Measurements from ENCODE around the gene ASTN1.

Gene ASTN1

DNA sequence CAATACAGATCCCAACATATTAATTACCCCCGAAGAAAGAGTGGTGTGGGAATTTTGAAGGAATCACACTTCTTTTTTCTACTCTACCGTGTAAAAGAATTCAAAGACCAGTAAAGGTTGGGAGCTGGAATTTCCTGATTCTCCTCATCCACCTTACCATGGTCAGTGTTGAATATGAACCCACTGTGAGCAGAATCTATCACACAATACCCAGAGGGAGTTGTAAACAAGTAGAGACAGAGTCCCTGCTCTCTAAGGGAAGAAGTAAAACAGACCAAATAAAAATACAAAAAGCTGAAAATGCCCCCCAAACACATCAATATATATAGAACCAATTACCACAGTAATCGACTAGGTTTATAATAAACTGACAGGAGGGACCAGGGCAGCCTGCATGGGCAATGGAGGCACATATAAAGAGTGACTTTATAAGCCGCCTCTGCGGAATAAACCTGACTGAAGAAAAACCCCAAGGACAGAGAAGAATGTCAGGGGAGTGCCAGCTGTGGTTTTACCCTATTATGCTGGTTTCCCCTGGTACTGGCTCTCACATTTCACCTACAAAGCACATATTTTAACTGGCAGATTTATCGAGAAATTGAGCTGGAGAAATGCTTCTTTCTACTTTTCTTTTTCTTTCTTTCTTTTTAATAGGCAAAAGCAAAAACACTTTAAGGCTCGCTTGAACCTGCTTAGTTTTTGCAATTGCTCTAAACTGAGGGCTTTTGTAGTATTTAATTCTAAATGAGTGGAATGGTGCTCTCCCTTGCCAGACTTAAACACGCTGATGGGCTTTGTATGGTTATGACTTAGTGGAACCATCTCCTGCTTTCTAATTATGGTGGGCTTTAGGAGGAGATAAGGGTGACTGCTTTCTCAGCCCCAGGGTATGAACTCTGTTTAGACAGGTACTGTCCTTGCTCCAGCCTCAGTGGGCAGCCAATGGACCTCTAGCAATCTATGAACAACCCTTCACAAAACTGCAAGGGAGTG lies 244.8 kb downstream of the ASTN1 start:
- no peak for DNase-seq

GRCh38 chr1:176905648-176906047 lies 258.9 kb downstream of the ASTN1 start:
- no peak for DNase-seq

GRCh38 chr1:176904057-176904751 lies 260.3 kb downstream of the ASTN1 start:
- DNase-seq = no peak

DNA sequence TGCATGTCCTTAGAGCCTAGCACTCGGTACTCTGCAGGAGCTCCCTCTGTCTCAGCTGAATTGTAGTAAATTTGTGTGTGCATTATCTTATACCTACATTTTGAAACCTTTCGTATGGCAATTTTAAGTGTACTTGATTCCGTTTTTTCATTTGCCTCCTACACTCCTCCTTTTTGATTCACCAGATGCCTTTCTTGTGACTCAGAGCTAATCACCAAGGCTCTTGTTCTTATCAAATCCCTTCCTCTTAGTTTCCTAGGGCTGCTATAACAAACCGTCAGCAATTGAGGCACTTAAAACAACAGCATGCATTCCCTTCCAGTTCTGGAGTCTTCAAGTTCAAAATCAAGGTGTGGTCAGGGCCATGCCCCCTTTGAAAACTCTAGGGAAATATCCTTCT lies 261.0 kb downstream of the ASTN1 start:
- DNase-seq = no peak

DNA sequence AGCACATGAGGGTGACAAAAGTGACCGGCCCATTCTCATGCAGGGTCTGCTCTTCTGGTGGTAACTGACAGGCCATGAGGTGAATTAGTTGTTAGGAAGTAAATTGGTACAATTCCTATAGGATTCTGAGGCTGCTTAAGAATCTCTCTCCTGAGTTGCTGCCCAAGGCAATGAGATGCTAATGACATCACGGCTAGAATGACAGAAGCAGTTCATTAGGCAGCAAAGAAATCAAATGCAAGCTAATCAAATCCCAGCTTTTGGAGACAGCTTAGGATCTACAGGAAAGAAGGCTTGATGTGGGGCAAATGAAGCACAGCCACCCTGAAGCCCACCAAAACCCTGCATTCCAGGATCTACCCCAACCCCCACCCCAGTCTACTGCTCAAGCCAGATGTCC lies 265.2 kb downstream of the ASTN1 start:
- DNase-seq = no peak

DNA sequence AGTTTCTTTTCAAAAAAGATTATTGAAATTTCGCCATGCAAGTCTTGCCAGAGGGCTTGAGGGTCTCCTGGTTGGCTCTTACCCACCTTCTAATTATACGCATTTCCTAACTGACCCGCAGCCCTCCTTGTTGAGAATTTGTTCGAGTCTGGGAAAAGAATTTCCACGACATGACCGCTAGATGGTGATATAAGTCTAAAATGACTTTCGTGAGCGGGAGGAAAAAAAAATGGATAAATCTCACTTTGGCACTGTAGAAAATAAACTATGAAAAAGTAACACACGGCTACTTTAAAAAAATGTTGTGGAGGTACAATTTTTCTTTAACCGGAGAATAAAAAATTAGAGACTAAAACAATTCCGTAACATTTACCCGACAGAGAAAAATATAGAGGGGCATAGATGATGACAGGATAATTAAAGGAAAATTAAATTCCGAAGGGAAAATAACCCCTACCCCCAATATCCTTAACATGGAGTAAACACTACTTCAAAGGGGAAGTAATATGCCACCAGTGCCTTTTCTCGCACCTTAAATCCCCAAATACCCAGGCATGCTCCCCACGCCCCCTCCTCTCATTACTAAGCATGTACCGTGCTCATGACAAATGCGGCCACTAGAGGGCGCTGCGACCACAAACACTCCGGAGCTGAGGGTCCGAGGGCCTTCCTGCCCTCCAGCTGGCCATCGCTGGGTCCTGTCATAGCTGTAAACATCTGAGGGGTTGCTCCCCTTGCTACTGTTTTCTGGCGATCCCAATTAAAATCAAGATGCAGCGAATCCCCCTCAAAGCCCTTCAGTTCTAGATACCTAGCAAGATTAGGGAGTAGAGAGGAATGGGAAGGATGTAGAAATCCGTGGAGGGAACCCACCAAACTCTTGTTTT lies 266.9 kb downstream of the ASTN1 start:
- peak; percentile 78 for DNase-seq

GRCh38 chr1:176896216-176896615 lies 268.3 kb downstream of the ASTN1 start:
- no peak for DNase-seq

DNA sequence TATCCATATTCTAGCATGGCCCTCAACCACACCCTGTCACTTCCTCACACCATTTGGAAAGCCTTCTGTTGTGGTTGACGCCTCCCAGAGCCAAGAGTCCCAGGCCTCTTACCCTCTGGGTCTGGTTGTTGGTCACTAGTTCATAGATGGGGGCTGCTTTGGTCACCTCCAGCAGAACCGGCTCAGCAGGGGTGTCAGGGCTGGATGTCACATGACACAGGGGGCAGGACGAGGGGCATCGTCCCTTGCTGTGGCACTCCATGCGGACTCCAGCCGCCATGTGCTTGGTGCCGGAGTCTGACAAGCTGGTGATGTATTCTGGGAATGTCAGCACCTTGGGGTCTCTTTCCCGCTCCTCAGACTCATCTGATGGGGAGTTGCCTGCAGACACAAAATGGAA lies 270.1 kb downstream of the ASTN1 start:
- no peak for DNase-seq

DNA sequence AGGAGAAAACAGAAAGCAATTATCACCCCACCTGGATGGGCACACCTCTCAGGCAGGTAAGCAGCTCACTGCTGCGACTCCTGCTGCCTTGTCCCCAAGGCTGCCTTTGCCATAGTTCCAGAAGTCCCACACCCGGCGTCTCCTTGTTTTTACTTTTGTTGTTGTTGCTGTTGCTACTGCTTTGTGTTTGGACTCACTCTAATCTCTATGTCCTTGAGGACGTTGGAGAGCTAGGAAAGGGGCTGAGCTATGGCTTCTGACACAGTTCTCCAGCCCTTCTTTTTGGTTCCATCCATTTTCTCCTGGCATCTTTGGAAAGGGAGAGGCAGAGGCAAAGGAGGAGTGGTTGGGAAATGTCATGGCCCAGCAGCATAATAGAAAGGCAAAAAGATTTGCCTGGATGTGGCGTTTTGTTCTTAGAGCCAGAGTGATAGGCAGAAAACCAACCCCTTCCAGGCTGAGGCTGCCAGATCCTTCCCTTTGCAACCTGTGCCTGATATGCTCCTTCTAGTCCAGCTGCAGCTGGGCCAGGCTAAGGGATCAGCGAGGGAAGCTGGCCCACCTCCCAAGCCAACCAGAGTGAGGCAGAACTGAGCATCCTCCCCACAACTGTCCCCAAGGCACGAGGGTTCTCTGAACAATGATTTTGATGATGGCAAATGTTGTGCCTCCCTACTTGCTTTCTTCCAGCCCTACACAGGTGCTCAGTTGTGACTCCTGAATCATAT lies 270.7 kb downstream of the ASTN1 start:
- DNase-seq = no peak

GRCh38 chr1:176888471-176889032 lies 276.0 kb downstream of the ASTN1 start:
- no peak for DNase-seq

- no peak for DNase-seq
These were observed 278.8 kb downstream of the ASTN1 start for GRCh38 chr1:176885751-176886150.

GRCh38 chr1:176885341-176885740 lies 279.2 kb downstream of the ASTN1 start:
- DNase-seq = no peak

GRCh38 chr1:176884911-176885310 lies 279.6 kb downstream of the ASTN1 start:
- no peak for DNase-seq

DNA sequence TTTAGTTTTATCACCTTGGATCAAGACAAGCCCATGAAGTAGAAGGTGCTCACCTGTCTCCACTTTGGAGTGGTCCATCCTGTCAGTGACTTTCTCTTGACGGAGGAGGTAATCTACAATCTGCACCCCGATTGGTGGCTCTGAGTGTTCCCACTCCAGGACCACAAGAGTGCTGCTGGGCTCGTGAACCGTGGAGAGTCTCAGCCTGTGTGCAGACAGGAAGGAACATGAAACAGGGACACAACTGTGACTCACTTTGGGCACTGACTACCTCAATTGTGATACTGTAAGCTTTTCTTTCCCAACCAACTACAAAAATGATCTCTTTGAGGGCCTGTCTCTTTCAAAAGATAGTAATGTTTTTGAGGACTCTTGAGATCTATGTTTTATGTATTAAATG lies 280.2 kb downstream of the ASTN1 start:
- DNase-seq = no peak

GRCh38 chr1:176880955-176881595 lies 283.4 kb downstream of the ASTN1 start:
- peak; percentile 65 for DNase-seq

DNA sequence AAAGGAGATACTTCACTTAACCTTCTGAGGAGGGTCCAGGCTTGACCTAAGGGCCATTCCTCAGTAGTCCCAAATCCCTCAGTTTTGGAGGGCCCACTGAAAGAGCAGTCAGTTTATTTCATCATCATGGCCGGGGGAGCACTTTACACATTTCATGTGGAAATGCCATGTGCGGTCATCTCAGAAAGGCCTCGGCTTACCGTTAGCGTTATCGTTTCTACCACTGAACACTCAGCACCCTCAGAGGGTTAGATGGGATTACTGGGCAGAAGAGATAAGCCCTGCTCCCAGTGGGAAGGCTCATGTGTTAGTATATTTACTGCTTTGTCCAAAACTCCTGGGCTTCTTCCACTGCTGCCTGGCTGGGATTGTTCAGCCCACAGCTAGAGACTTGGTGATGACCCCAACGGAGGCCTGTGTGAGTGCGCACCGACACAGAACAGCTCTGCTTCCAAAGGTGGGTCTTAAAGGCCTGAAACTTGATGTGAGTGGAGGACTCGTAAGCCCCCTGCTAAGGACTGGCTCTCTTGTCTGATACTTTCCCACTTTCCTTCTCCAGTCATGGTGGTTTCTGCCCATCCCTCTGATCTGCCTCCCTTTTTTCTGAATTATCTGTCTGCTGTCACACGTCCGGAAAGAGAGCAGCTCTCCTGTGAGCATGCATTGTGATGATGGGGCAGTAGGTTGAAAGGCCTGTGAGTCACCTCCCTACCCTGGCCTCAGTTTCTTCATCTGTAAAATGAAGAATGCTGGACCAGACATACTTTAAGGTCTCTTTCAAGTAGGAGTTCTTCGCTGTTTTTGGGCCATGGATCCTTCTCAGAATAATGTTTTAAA lies 284.5 kb downstream of the ASTN1 start:
- DNase-seq = no peak

DNA sequence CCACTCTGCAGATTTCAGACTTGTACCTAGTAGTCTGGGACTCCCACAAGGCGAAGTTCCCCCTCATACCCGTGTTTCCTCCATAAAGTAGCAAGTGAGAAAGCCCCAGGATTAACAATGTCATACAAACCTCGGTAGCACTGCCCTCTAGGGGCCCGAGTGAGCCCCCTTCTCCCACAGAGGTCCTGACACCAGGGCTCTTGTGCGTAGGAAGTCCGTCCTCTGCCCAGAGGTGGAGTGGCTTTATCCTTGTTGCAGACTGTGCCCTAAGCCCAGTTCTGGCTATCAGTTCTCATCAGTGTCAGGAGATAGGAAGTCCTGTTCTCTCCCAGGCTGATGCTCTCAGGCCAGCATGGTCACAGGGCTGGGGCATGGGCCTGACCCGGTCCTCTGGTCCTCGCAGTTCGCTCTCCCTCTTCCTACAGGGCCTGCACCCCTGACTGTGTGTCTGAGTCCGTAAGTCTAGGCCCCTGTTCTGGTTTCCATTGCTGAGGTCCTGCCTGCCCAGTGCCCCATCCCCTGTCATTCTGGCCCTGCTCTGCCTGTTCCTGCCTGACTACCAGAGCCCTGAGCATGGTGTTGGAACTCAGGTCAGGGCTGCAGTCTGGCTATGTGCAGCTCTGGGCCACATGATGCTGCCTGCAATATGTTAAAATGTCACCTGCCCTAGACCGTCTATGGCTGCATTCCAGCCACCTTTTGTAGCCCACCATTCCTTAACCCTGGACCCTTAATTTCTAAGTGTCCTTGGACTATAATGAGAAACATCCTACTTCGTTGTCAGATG lies 285.6 kb downstream of the ASTN1 start:
- DNase-seq = no peak

DNA sequence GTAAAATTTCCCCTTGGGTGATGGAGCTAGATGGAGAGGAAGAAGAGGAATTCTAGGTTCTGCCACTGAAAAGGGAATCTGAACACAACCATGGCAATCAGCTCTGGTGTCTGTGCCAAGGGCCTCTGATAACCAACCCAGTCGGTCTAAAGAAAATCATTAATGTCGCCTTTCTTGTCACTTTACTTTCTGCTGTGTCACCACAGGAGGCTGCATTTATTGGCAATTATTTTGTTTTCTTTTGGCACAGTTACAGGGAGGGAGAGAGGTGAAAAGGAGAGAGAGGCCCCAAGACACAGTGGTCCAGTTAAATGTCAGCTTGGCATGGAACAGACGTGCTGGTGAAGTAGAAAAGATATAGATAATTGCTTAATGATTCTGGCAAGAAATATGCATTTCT lies 287.0 kb downstream of the ASTN1 start:
- DNase-seq = no peak

DNA sequence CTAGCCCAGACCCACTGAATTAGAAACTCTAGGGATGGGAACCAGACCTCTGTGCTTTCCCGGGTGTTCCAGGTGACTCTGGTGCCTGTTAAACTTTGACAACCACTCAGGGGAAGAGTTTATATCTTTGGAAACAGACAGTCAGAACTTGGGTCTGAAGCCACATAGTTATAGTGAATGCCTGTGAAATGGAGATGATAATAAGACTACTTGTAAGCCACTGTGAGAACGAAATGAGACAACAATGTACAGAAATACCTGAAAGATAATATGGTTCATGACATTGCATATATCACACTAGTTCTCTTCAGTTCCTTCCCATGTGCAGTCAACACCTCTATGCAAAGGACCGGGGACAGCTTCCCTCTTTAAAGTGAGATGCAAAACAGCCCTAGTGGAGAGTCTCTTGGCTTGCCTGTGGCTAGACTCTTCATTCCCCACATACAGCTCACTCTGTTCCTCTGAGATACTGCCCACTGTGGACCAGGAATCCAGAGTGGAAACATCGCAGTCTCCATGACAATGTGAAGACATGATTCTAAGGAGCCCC lies 287.5 kb downstream of the ASTN1 start:
- DNase-seq = no peak

Data from NCI-H1694 treated with DMSO at 0.1 percent for 48 hours (cell line).